HEK293 (cell line): Measurements from ENCODE around the gene GGTLC2.

Experiments used
- CTCF ChIA-PET: fragments of 350-600 bp; formaldehyde crosslinking; extraction: SDS; loops from one replicate; lab custom pipeline; 2021; ENCODE audit warnings: antibody characterized with exemption; lab: Yijun Ruan, JAX
- POLR2A ChIA-PET: fragments of 300-600 bp; formaldehyde crosslinking; extraction: SDS; loops from one replicate; lab custom pipeline; 2020; ENCODE audit warnings: antibody characterized with exemption, inconsistent platforms; lab: Yijun Ruan, JAX
- H3K27ac ChIP-seq: fragments of 200-500 bp; sonication (Bioruptor generic); 2 replicates; pipeline ENCODE4 v1.5.1; 2014; ENCODE audit warnings: low read depth, low read length, control low read depth, inconsistent platforms; ENCODE audit errors: extremely low read depth
- H3K36me3 ChIP-seq, 2 experiments: fragments of 200-500 bp in 1 of 2; sonication (Bioruptor generic) in 1 of 2; 1 replicate in 1 of 2; 2 replicates in 1 of 2; pipeline ENCODE4 v1.5.1; 2014 to 2017; ENCODE audit warnings: inconsistent platforms in 2 of 2, low read length in 2 of 2; ENCODE audit not compliant: control insufficient read depth in 2 of 2, insufficient read depth in 1 of 2
- H3K4me1 ChIP-seq: fragments of 200-500 bp; sonication (Bioruptor generic); 2 replicates; pipeline ENCODE4 v1.5.1; 2014; ENCODE audit warnings: mild to moderate bottlenecking, low read length, inconsistent platforms; ENCODE audit not compliant: control insufficient read depth, insufficient read depth
- H3K4me3 ChIP-seq: 2 replicates; pipeline ENCODE4 v1.5.1; 2011; ENCODE audit warnings: low read depth, mild to moderate bottlenecking, control low read depth, low read length, moderate library complexity
- H3K9me3 ChIP-seq: fragments of 200-500 bp; sonication (Bioruptor generic); 2 replicates; pipeline ENCODE4 v1.5.1; 2014; ENCODE audit warnings: low read depth, low read length, inconsistent platforms; ENCODE audit not compliant: control insufficient read depth, insufficient read depth
- AEBP2 ChIP-seq: fragments of 450-650 bp; formaldehyde crosslinking; IDR thresholded peaks from 2 replicates; pipeline ENCODE4 v1.5.1; 2016; ENCODE audit warnings: missing biosample characterization, missing genetic modification characterization, borderline replicate concordance
- ATF2 ChIP-seq: fragments of 450-650 bp; formaldehyde crosslinking; IDR thresholded peaks from 2 replicates; pipeline ENCODE4 v1.5.1; 2016; ENCODE audit warnings: missing biosample characterization, missing genetic modification characterization, low read depth
- MEIS1 ChIP-seq: sonication (generic); formaldehyde crosslinking; IDR thresholded peaks from 2 replicates; pipeline ENCODE4 v1.8.1; 2022; ENCODE audit warnings: missing genetic modification reagents, mild to moderate bottlenecking, borderline replicate concordance
- PATZ1 ChIP-seq: fragments of 450-650 bp; formaldehyde crosslinking; IDR thresholded peaks from 2 replicates; pipeline ENCODE4 v1.5.1; 2016; ENCODE audit warnings: missing biosample characterization, missing genetic modification characterization
- PRDM6 ChIP-seq: fragments of 450-650 bp; formaldehyde crosslinking; IDR thresholded peaks from 2 replicates; pipeline ENCODE4 v1.5.1; 2017; ENCODE audit warnings: missing biosample characterization, missing genetic modification characterization
- REPIN1 ChIP-seq: fragments of 450-650 bp; formaldehyde crosslinking; IDR thresholded peaks from 2 replicates; pipeline ENCODE4 v1.5.1; 2017; ENCODE audit warnings: missing biosample characterization, missing genetic modification characterization, low read depth
- SP7 ChIP-seq: fragments of 450-650 bp; formaldehyde crosslinking; IDR thresholded peaks from 2 replicates; pipeline ENCODE4 v1.5.1; 2016; ENCODE audit warnings: missing biosample characterization, missing genetic modification characterization
- TRIM28 ChIP-seq: IDR thresholded peaks from 2 replicates; pipeline ENCODE4 v1.6.1; 2011; ENCODE audit warnings: low read length, control low read depth, borderline replicate concordance
- YY1 ChIP-seq: fragments of 450-650 bp; formaldehyde crosslinking; IDR thresholded peaks from 2 replicates; pipeline ENCODE4 v1.5.1; 2018; ENCODE audit warnings: missing biosample characterization, missing genetic modification characterization
- ZBTB7A ChIP-seq: fragments of 450-650 bp; formaldehyde crosslinking; IDR thresholded peaks from 2 replicates; pipeline ENCODE4 v1.5.1; 2016; ENCODE audit warnings: low read depth, missing biosample characterization, missing genetic modification characterization
- ZEB2 ChIP-seq: fragments of 450-650 bp; formaldehyde crosslinking; IDR thresholded peaks from 2 replicates; pipeline ENCODE4 v1.5.1; 2016; ENCODE audit warnings: missing biosample characterization, missing genetic modification characterization
- ZFHX2 ChIP-seq: fragments of 450-650 bp; formaldehyde crosslinking; conservative IDR thresholded peaks from 2 replicates; pipeline ENCODE4 v1.5.1; 2016; ENCODE audit warnings: missing biosample characterization, missing genetic modification characterization
- ZNF132 ChIP-seq: fragments of 450-650 bp; formaldehyde crosslinking; IDR thresholded peaks from 2 replicates; pipeline ENCODE4 v1.5.1; 2017; ENCODE audit warnings: missing biosample characterization, missing genetic modification characterization, borderline replicate concordance
- ZNF169 ChIP-seq: fragments of 450-650 bp; formaldehyde crosslinking; IDR thresholded peaks from 2 replicates; pipeline ENCODE4 v1.5.1; 2016; ENCODE audit warnings: missing biosample characterization, missing genetic modification characterization
- ZNF292 ChIP-seq: fragments of 450-650 bp; formaldehyde crosslinking; IDR thresholded peaks from 2 replicates; pipeline ENCODE4 v1.5.1; 2016; ENCODE audit warnings: low read depth, missing biosample characterization, missing genetic modification characterization, borderline replicate concordance
- ZNF366 ChIP-seq: fragments of 450-650 bp; formaldehyde crosslinking; conservative IDR thresholded peaks from 2 replicates; pipeline ENCODE4 v1.5.1; 2016; ENCODE audit warnings: missing biosample characterization, missing genetic modification characterization
- ZNF423 ChIP-seq: fragments of 450-650 bp; formaldehyde crosslinking; IDR thresholded peaks from 2 replicates; pipeline ENCODE4 v1.5.1; 2016; ENCODE audit warnings: missing biosample characterization, missing genetic modification characterization
- ZNF513 ChIP-seq: fragments of 450-650 bp; IDR thresholded peaks from 2 replicates; pipeline ENCODE4 v1.5.1; 2018; ENCODE audit warnings: missing biosample characterization, missing genetic modification characterization
- ZNF529 ChIP-seq: fragments of 450-650 bp; formaldehyde crosslinking; IDR thresholded peaks from 2 replicates; pipeline ENCODE4 v1.5.1; 2017; ENCODE audit warnings: missing genetic modification characterization, missing biosample characterization; ENCODE audit not compliant: insufficient replicate concordance
- ZNF692 ChIP-seq: fragments of 450-650 bp; formaldehyde crosslinking; IDR thresholded peaks from 2 replicates; pipeline ENCODE4 v1.5.1; 2016; ENCODE audit warnings: missing biosample characterization, missing genetic modification characterization
- ZNF747 ChIP-seq: fragments of 450-650 bp; formaldehyde crosslinking; IDR thresholded peaks from 2 replicates; pipeline ENCODE4 v1.5.1; 2016; ENCODE audit warnings: missing biosample characterization, missing genetic modification characterization
- ZNF792 ChIP-seq: fragments of 450-650 bp; formaldehyde crosslinking; IDR thresholded peaks from 2 replicates; pipeline ENCODE4 v1.5.1; 2016; ENCODE audit warnings: missing biosample characterization, missing genetic modification characterization
- ZSCAN18 ChIP-seq: fragments of 450-650 bp; formaldehyde crosslinking; IDR thresholded peaks from 2 replicates; pipeline ENCODE4 v1.5.1; 2016; ENCODE audit warnings: missing biosample characterization, missing genetic modification characterization

The GGTLC2 gene

GRCh38 chr22:22603470-22603947 is 40.9 kb upstream of the GGTLC2 start:
- Histone ChIP-seq H3K4me3 (no peak overlapping the region), H3K36me3 (no peaks in the 10 kb centered on the region), H3K27ac (no peak overlapping the region), H3K4me1 (no peaks in the 10 kb centered on the region), H3K9me3 (no peaks in the 10 kb centered on the region)
- CTCF ChIA-PET: interaction anchor here (1.4 to 6.5 kb wide), 4 partner anchors 10 to 150 kb away, joined by 3 to 46 read pairs (median 8); no protein-coding TSS in a partner anchor
- TF ChIP-seq REPIN1 (tag by site-specific recombination): no peak
- TF ChIP-seq ZNF529: no peak
- no peak for TF ChIP-seq ZEB2 (tag by site-specific recombination)
- no peak for TF ChIP-seq SP7 (tag by site-specific recombination)
- TF ChIP-seq ZNF792 (tag by site-specific recombination): no peak
- TF ChIP-seq ZNF513: no peak
- no peak for TF ChIP-seq PATZ1
- TF ChIP-seq ZFHX2 (tag by site-specific recombination): no peak
- TF ChIP-seq AEBP2 (tag by site-specific recombination): no peak
- no peak for TF ChIP-seq PRDM6
- TF ChIP-seq ZNF132 (tag by site-specific recombination): no peak
- TF ChIP-seq ATF2 (tag by site-specific recombination): no peak
- POLR2A ChIA-PET: no interaction called here

- Histone ChIP-seq H3K36me3 (no peaks in the 10 kb centered on the region), H3K4me3 (no peak overlapping the region), H3K27ac (no peak overlapping the region), H3K9me3 (no peaks in the 10 kb centered on the region), H3K4me1 (no peaks in the 10 kb centered on the region)
- ChIA-PET POLR2A (no interaction called here), CTCF (interaction anchor here (0.5 to 1.7 kb wide), 6 partner anchors 28 to 353 kb away, joined by 3 to 5 read pairs (median 4); no protein-coding TSS in a partner anchor)
- TF ChIP-seq ZEB2 (tag by site-specific recombination) (no peak), ZNF692 (tag by site-specific recombination) (no peak), ZNF423 (no peak), ZSCAN18 (tag by site-specific recombination) (no peak), ZNF292 (tag by site-specific recombination) (no peak), MEIS1 (no peak), ZNF169 (tag by site-specific recombination) (no peak), ZNF366 (tag by site-specific recombination) (no peak), YY1 (tag by site-specific recombination) (no peak), TRIM28 (no peak), ZBTB7A (no peak), ZNF747 (tag by site-specific recombination) (no peak)
Measured at GRCh38 chr22:22604326-22605073, 39.9 kb upstream of the GGTLC2 start.
